ENCODE data around the gene USP4. TPM values are rescaled to one million over a fixed set of nuclear protein-coding genes. Genes with fewer than 3 reads are reported as not detected.

The USP4 gene
- total RNA-seq, 1 experiment from 2014 or later = 31.7 TPM

- no peaks in the 10 kb centered on the region for H3K9me3 ChIP-seq (ENCODE audit: control insufficient read depth in 1 of 2, insufficient read depth in 1 of 2, low read depth in 1 of 2, low read length in 2 of 2)
- no TSS peak for BruUV-seq (replicated peaks)
- TF ChIP-seq REST (IDR thresholded peaks at IDR 0.05; ENCODE audit: low read depth) (no peak), SRF (IDR thresholded peaks at IDR 0.05; ENCODE audit: low read depth) (no peak), YY1 (IDR thresholded peaks at IDR 0.05; ENCODE audit: extremely low read depth, insufficient replicate concordance, low read depth, low read length) (no peak), ZBTB33 (IDR thresholded peaks at IDR 0.05; ENCODE audit: extremely low read depth, insufficient replicate concordance, low read length) (no peak), ZNF274 (IDR thresholded peaks at IDR 0.05; ENCODE audit: low read depth, low read length) (no peak), CEBPB (IDR thresholded peaks at IDR 0.05; ENCODE audit: low read depth) (no peak), ELF1 (IDR thresholded peaks at IDR 0.05; ENCODE audit: borderline replicate concordance, low read depth) (no peak), CBX3 (IDR thresholded peaks at IDR 0.05; ENCODE audit: low read depth) (no peak), ATF3 (IDR thresholded peaks at IDR 0.05) (no peak), EZH2 (IDR thresholded peaks at IDR 0.05) (no peak), ZFX (IDR thresholded peaks at IDR 0.05) (no peak), JUND (IDR thresholded peaks at IDR 0.05) (no peak)
- H3K27me3 ChIP-seq (ENCODE audit: insufficient read depth, low read length) = no peaks in the 10 kb centered on the region
- H3K79me2 ChIP-seq (ENCODE audit: insufficient read depth, low read length) = no peaks in the 10 kb centered on the region
- intact Hi-C loops (cut with micrococcal nuclease) = no loop called here
- H3K36me3 ChIP-seq (ENCODE audit: control insufficient read depth in 1 of 2, insufficient read depth in 2 of 2, low read length in 2 of 2) = peaks cover 20 to 32% of the 10 kb centered on the region in 2 experiments
- H4K20me1 ChIP-seq (ENCODE audit: insufficient read depth) = no peaks in the 10 kb centered on the region
- no peak overlapping the region for H3K9ac ChIP-seq (ENCODE audit: low read length)
- no peak overlapping the region for H2AFZ ChIP-seq (ENCODE audit: low read depth, low read length, poor library complexity, severe bottlenecking)
- H3K27ac ChIP-seq (ENCODE audit: low read depth, low read length) = no peak overlapping the region
- ChIA-PET POLR2A (no interaction called here), RAD21 (ENCODE audit: low non-redundant PET in 1 of 2, low total read pairs in 2 of 2, uncharacterized antibody in 2 of 2, unreplicated experiment in 2 of 2) (no interaction called here), CTCF (interaction anchor here (1.4 kb wide), 1 partner anchor 108 kb away, joined by 3 read pairs; the partner anchor contains the start of gene KLHDC8B)
- H3K4me1 ChIP-seq (ENCODE audit: control insufficient read depth in 1 of 2, insufficient read depth in 2 of 2, low read length in 2 of 2) = no peaks in the 10 kb centered on the region
- no peaks in the 10 kb centered on the region for H3K9me2 ChIP-seq (ENCODE audit: insufficient read depth)
- no peak for ATAC-seq
- no peak for DNase-seq (ENCODE audit: low read depth, low spot score)
- no peak overlapping the region for H3K4me2 ChIP-seq (ENCODE audit: low read length)
- no peak overlapping the region for H3K4me3 ChIP-seq (replicated peaks in 1 of 2; ENCODE audit: low read depth in 1 of 2, low read length in 2 of 2)
These were observed 60.5 kb downstream of the USP4 start for GRCh38 chr3:49279376-49279775.
